Keratinocyte (primary cell): ENCODE data around the gene RAB44.

Experiments
- CTCF ChIP-seq, 3 experiments: IDR thresholded peaks in 1 of 3; conservative IDR thresholded peaks in 1 of 3; optimal IDR thresholded peaks in 1 of 3; 2 replicates in 2 of 3; 3 replicates in 1 of 3; pipeline versions ENCODE3 to v1.5.1; 2011; ENCODE audit warnings: low read length in 3 of 3, mild to moderate bottlenecking in 3 of 3, moderate library complexity in 2 of 3, control low read depth in 1 of 3, inconsistent platforms in 1 of 3; ENCODE audit not compliant: insufficient read depth in 2 of 3; ENCODE audit errors: extremely low read depth in 1 of 3
- EZH2 ChIP-seq: IDR thresholded peaks from one replicate; pipeline ENCODE4 v1.6.1; 2012; ENCODE audit warnings: inconsistent platforms, mild to moderate bottlenecking, low read length, moderate library complexity

GRCh38 chr6:36713846-36714245 lies 16.2 kb downstream of the RAB44 start:
- no peak for TF ChIP-seq CTCF (optimal IDR thresholded peaks at IDR 0.05 in 1 of 3, IDR thresholded peaks at IDR 0.05 in 1 of 3, conservative IDR thresholded peaks at IDR 0.05 in 1 of 3; ENCODE audit: extremely low read depth in 1 of 3, insufficient read depth in 2 of 3, low read length in 3 of 3)
- no peak for TF ChIP-seq EZH2
